GM23338 (cell line): ENCODE data around the gene AGFG2. TPM values are rescaled to one million over a fixed set of nuclear protein-coding genes. Genes with fewer than 3 reads are reported as not detected.

ENCODE experiments used
- ATAC-seq: fragments of 200-7000 bp; cut with Tn5 transposase; 3 replicates; pipeline ENCODE4 v1.9.1; 2020
- DNase-seq: peaks from one replicate; pipeline ENCODE4 v3.0.0-alpha.2; 2015; ENCODE audit warnings: low spot score
- H2AFZ ChIP-seq: fragments of 200-600 bp; sonication (generic); 2 replicates; pipeline ENCODE4 v1.8.0; 2016; ENCODE audit warnings: antibody characterized with exemption, mild to moderate bottlenecking, moderate library complexity
- H3F3A ChIP-seq: fragments of 200-600 bp; sonication (generic); replicated peaks from 2 replicates; pipeline ENCODE4 v1.8.0; 2017; ENCODE audit warnings: antibody characterized with exemption, mixed run types, low read depth
- H3K27ac ChIP-seq: fragments of 200-600 bp; sonication (generic); 2 replicates; pipeline ENCODE4 v1.6.1; 2016; ENCODE audit warnings: low read depth
- H3K27me3 ChIP-seq: fragments of 200-600 bp; sonication (generic); 2 replicates; pipeline ENCODE4 v1.8.0; 2016; ENCODE audit warnings: mild to moderate bottlenecking, mixed run types, moderate library complexity; ENCODE audit not compliant: insufficient read depth
- H3K36me3 ChIP-seq: fragments of 200-600 bp; sonication (generic); 2 replicates; pipeline ENCODE4 v1.8.0; 2016; ENCODE audit warnings: mild to moderate bottlenecking; ENCODE audit not compliant: insufficient read depth
- H3K4me1 ChIP-seq: fragments of 200-600 bp; sonication (generic); 2 replicates; pipeline ENCODE4 v1.8.0; 2016; ENCODE audit warnings: mild to moderate bottlenecking, moderate library complexity; ENCODE audit not compliant: insufficient read depth
- H3K4me2 ChIP-seq: fragments of 200-600 bp; sonication (generic); 2 replicates; pipeline ENCODE4 v1.7.1; 2017; ENCODE audit warnings: mixed run types
- H3K4me3 ChIP-seq: fragments of 200-600 bp; sonication (generic); 2 replicates; pipeline ENCODE4 v1.6.1; 2016; ENCODE audit warnings: mixed run types
- H3K79me2 ChIP-seq: fragments of 200-600 bp; sonication (generic); replicated peaks from 2 replicates; pipeline ENCODE4 v1.8.0; 2017; ENCODE audit warnings: mild to moderate bottlenecking; ENCODE audit not compliant: insufficient read depth
- H3K9me2 ChIP-seq: fragments of 200-600 bp; sonication (generic); 2 replicates; pipeline ENCODE4 v1.8.0; 2017; ENCODE audit not compliant: insufficient read depth
- H4K20me1 ChIP-seq: fragments of 200-600 bp; sonication (generic); replicated peaks from 2 replicates; pipeline ENCODE4 v1.8.0; 2017; ENCODE audit warnings: mild to moderate bottlenecking; ENCODE audit not compliant: insufficient read depth
- H3K27ac Mint-ChIP-seq: 2 replicates; pipeline ENCODE4 v1.8.0; 2020; ENCODE audit warnings: inconsistent platforms, mild to moderate bottlenecking, moderate library complexity, mixed read lengths
- H3K27me3 Mint-ChIP-seq: 3 replicates; pipeline ENCODE4 v1.8.0; 2022; ENCODE audit warnings: low read depth, mild to moderate bottlenecking, moderate library complexity, mixed read lengths, inconsistent platforms; ENCODE audit not compliant: insufficient read depth, poor library complexity
- H3K36me3 Mint-ChIP-seq: 3 replicates; pipeline ENCODE4 v1.8.0; 2021; ENCODE audit warnings: low read depth, mild to moderate bottlenecking, inconsistent platforms, moderate library complexity, mixed read lengths
- H3K4me1 Mint-ChIP-seq: 3 replicates; pipeline ENCODE4 v1.8.0; 2020; ENCODE audit warnings: mild to moderate bottlenecking, inconsistent platforms, mixed read lengths
- H3K4me3 Mint-ChIP-seq: 3 replicates; pipeline ENCODE4 v1.8.0; 2021; ENCODE audit warnings: moderate library complexity, mild to moderate bottlenecking, inconsistent platforms, mixed read lengths
- H3K9me3 Mint-ChIP-seq: 3 replicates; pipeline ENCODE4 v1.8.0; 2020; ENCODE audit warnings: moderate library complexity, mild to moderate bottlenecking, inconsistent platforms, mixed read lengths
- CREB1 ChIP-seq: fragments of 250-450 bp; sonication (Bioruptor Pico); IDR thresholded peaks from 2 replicates; pipeline ENCODE4 v1.5.0; 2020; ENCODE audit warnings: low read depth, mild to moderate bottlenecking, moderate library complexity
- EZH2 ChIP-seq: fragments of 200-600 bp; sonication (generic); IDR thresholded peaks from one replicate; pipeline ENCODE4 v1.8.0; 2017; ENCODE audit warnings: antibody characterized with exemption, mild to moderate bottlenecking, low read depth; ENCODE audit not compliant: unreplicated experiment
- EZH2phosphoT487 ChIP-seq: fragments of 200-600 bp; sonication (generic); IDR thresholded peaks from one replicate; pipeline ENCODE4 v1.8.1; 2018; ENCODE audit warnings: antibody characterized with exemption; ENCODE audit not compliant: unreplicated experiment
- JUNB ChIP-seq: IDR thresholded peaks from one replicate; pipeline ENCODE4 v1.6.1; 2016; ENCODE audit warnings: antibody characterized with exemption; ENCODE audit not compliant: unreplicated experiment
- NANOG ChIP-seq: IDR thresholded peaks from 2 replicates; pipeline ENCODE4 v1.6.1; 2016; ENCODE audit warnings: antibody characterized with exemption, borderline replicate concordance
- POLR2AphosphoS5 ChIP-seq: IDR thresholded peaks from 2 replicates; pipeline ENCODE4 v1.6.1; 2016; ENCODE audit warnings: antibody characterized with exemption, low read depth
- STAT1 ChIP-seq: IDR thresholded peaks from one replicate; pipeline ENCODE4 v1.6.1; 2016; ENCODE audit warnings: antibody characterized with exemption; ENCODE audit not compliant: unreplicated experiment
- polyA plus RNA-seq: library from polyadenylated mRNA; unstranded; fragments of >200 nt; fragmentation: Nextera tagmentation; extraction: Ambion mirVana; gene quantifications from 2 replicates; pipeline ENCODE4 v1.2.1, GENCODE V29; 2016
- total RNA-seq: library from RNA; depleted of rRNA; stranded (reverse); fragments of >200 nt; shearing (Covaris generic); gene quantifications from 2 replicates; pipeline ENCODE4 v1.2.3, GENCODE V29; 2014
- TF ChIP-seq, protein P1 (sequence below), 2 experiments: fragments of 200-600 bp in 1 of 2; sonication (generic) in 1 of 2; conservative IDR thresholded peaks; 2 replicates each; pipeline versions ENCODE4 v1.5.1 to v1.6.1; 2016 to 2017; ENCODE audit warnings: antibody characterized with exemption in 2 of 2, low read depth in 2 of 2, mild to moderate bottlenecking in 2 of 2, moderate library complexity in 1 of 2
- TF ChIP-seq, protein P2 (sequence below): fragments of 250-450 bp; sonication (Bioruptor Pico); IDR thresholded peaks from 2 replicates; pipeline ENCODE4 v1.5.0; 2020; ENCODE audit warnings: mild to moderate bottlenecking, moderate library complexity
- TF ChIP-seq, protein P3 (sequence below): IDR thresholded peaks from one replicate; pipeline ENCODE4 v1.6.1; 2018; ENCODE audit warnings: antibody characterized with exemption; ENCODE audit not compliant: unreplicated experiment

The AGFG2 gene
- total and polyA plus RNA-seq, 2 experiments from 2014 or later: 2.3 to 8.9 TPM

DNA sequence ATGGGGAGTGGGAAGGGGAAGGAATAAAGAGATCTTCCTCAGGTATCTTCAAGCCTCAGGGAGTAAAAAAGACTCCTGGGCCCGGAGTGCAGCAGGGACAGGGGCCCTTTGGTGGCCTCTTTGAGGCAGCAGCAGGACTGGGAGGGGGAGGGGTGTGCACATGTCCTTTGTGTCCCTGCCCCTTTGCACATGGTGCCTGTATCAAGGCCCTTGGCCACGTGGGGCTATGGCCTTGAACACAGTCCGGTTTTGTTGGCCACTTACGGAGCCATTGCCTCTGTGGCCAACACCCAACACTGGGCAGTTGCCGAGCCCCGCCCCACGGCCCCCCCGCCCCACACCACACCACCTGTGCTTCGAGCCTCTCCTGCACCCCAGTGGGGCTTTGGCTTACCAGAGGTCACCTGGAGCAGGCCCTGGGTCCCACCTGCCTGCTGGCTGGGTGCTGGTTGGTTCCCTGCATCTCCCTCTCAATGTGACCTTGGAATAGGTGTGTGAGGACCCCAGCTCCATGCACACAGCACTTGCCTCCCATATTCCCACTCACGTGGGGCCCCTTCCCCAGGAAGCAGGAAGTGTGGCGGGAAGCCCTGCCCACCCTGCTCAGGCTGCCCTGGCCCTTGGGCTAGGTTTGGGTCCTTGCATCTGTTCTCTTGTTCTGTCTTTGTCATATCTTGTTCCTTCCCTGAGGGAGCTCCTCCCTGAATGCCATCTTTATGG, 29.3 kb downstream of the AGFG2 start (continued):
- TF ChIP-seq STAT1: no peak
- TF ChIP-seq EZH2: no peak
- TF ChIP-seq, protein P1, sequence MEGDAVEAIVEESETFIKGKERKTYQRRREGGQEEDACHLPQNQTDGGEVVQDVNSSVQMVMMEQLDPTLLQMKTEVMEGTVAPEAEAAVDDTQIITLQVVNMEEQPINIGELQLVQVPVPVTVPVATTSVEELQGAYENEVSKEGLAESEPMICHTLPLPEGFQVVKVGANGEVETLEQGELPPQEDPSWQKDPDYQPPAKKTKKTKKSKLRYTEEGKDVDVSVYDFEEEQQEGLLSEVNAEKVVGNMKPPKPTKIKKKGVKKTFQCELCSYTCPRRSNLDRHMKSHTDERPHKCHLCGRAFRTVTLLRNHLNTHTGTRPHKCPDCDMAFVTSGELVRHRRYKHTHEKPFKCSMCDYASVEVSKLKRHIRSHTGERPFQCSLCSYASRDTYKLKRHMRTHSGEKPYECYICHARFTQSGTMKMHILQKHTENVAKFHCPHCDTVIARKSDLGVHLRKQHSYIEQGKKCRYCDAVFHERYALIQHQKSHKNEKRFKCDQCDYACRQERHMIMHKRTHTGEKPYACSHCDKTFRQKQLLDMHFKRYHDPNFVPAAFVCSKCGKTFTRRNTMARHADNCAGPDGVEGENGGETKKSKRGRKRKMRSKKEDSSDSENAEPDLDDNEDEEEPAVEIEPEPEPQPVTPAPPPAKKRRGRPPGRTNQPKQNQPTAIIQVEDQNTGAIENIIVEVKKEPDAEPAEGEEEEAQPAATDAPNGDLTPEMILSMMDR (conservative IDR thresholded peaks at IDR 0.05; ENCODE audit: low read depth in 2 of 2): no peak
- no peak for TF ChIP-seq POLR2AphosphoS5
- TF ChIP-seq JUNB: no peak
- TF ChIP-seq NANOG: no peak
- no peak for TF ChIP-seq CREB1 (CRISPR knock-in tag)

DNA sequence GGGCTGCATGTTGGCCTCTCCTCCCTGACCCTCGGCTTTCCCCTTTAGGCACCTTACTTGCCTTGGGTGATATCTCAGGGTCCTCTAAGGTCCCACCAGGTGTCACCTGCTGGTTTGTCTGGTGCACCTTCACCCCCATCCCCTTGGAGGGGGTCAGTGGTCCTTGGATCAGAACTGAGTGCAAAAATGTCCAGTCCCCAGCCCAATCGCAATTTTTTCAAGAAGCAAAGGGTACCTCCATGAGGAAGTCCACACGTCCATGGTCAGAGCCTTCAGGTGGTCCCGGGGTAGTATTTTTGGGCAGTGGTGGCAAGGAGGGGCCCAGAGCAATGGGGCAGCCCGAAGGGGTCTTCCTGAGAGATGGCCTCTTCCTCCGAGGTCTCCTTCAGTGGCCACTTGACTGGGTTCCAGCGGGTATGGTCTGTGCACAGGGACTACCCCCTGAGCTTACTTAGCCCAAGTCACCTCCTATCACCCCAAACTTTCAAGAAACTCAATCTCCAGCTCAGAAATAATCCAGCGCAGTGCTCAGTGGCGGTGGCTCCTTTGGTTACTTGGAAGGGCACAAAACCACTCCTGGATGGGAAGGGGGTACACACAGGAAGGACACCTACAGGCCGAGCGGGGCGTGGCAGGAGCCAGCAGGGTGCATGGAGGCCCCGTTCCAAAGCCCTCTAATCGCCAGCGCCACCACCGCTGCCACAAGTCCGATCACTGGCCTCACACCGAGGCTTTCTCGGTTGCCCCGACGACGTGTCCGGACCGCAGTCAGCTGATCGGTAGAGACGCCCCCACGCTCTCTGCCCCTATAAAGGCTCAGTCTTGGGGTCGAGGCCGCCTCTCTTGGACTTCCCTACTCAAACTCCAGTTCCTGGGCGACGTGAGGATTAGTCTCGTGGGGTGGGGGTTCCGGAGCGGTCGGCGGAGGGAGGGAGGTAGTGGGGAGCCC, 30.2 kb downstream of the AGFG2 start:
- H3K27ac ChIP-seq: no peak overlapping the region
- no peaks in the 10 kb centered on the region for H4K20me1 ChIP-seq
- peaks cover 47% of the 10 kb centered on the region for H3K4me1 Mint-ChIP-seq
- peak overlapping the region; percentile 89 for H3K4me2 ChIP-seq
- no peaks in the 10 kb centered on the region for H3K36me3 ChIP-seq
- H3K4me3 Mint-ChIP-seq: peak overlapping the region; percentile 67
- DNase-seq (peak; percentile 96), ATAC-seq (peak; percentile 56)
- H3K27me3 Mint-ChIP-seq: peaks cover 34% of the 10 kb centered on the region
- H3F3A ChIP-seq: peaks cover 12% of the 10 kb centered on the region; the same call in 1 of the 2 replicates
- H3K4me1 ChIP-seq: peaks cover 36% of the 10 kb centered on the region
- no peaks in the 10 kb centered on the region for H3K9me3 Mint-ChIP-seq
- peak overlapping the region; percentile 74 for H3K4me3 ChIP-seq
- peak overlapping the region; percentile 80; the same call in 1 of the 2 replicates for H2AFZ ChIP-seq
- H3K27ac Mint-ChIP-seq: no peak overlapping the region
- peaks cover 4% of the 10 kb centered on the region for H3K36me3 Mint-ChIP-seq
- peaks cover 13% of the 10 kb centered on the region; the same call in 1 of the 2 replicates for H3K27me3 ChIP-seq
- H3K9me2 ChIP-seq: no peaks in the 10 kb centered on the region
- H3K79me2 ChIP-seq: no peaks in the 10 kb centered on the region
- TF ChIP-seq, protein P2, sequence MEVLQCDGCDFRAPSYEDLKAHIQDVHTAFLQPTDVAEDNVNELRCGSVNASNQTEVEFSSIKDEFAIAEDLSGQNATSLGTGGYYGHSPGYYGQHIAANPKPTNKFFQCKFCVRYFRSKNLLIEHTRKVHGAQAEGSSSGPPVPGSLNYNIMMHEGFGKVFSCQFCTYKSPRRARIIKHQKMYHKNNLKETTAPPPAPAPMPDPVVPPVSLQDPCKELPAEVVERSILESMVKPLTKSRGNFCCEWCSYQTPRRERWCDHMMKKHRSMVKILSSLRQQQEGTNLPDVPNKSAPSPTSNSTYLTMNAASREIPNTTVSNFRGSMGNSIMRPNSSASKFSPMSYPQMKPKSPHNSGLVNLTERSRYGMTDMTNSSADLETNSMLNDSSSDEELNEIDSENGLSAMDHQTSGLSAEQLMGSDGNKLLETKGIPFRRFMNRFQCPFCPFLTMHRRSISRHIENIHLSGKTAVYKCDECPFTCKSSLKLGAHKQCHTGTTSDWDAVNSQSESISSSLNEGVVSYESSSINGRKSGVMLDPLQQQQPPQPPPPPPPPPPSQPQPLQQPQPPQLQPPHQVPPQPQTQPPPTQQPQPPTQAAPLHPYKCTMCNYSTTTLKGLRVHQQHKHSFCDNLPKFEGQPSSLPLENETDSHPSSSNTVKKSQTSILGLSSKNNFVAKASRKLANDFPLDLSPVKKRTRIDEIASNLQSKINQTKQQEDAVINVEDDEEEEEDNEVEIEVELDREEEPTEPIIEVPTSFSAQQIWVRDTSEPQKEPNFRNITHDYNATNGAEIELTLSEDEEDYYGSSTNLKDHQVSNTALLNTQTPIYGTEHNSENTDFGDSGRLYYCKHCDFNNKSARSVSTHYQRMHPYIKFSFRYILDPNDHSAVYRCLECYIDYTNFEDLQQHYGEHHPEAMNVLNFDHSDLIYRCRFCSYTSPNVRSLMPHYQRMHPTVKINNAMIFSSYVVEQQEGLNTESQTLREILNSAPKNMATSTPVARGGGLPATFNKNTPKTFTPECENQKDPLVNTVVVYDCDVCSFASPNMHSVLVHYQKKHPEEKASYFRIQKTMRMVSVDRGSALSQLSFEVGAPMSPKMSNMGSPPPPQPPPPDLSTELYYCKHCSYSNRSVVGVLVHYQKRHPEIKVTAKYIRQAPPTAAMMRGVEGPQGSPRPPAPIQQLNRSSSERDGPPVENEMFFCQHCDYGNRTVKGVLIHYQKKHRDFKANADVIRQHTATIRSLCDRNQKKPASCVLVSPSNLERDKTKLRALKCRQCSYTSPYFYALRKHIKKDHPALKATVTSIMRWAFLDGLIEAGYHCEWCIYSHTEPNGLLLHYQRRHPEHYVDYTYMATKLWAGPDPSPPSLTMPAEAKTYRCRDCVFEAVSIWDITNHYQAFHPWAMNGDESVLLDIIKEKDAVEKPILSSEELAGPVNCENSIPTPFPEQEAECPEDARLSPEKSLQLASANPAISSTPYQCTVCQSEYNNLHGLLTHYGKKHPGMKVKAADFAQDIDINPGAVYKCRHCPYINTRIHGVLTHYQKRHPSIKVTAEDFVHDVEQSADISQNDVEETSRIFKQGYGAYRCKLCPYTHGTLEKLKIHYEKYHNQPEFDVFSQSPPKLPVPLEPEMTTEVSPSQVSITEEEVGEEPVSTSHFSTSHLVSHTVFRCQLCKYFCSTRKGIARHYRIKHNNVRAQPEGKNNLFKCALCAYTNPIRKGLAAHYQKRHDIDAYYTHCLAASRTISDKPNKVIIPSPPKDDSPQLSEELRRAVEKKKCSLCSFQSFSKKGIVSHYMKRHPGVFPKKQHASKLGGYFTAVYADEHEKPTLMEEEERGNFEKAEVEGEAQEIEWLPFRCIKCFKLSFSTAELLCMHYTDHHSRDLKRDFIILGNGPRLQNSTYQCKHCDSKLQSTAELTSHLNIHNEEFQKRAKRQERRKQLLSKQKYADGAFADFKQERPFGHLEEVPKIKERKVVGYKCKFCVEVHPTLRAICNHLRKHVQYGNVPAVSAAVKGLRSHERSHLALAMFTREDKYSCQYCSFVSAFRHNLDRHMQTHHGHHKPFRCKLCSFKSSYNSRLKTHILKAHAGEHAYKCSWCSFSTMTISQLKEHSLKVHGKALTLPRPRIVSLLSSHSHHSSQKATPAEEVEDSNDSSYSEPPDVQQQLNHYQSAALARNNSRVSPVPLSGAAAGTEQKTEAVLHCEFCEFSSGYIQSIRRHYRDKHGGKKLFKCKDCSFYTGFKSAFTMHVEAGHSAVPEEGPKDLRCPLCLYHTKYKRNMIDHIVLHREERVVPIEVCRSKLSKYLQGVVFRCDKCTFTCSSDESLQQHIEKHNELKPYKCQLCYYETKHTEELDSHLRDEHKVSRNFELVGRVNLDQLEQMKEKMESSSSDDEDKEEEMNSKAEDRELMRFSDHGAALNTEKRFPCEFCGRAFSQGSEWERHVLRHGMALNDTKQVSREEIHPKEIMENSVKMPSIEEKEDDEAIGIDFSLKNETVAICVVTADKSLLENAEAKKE (CRISPR knock-in tag): no peak
- no peak for TF ChIP-seq STAT1
- TF ChIP-seq, protein P3, sequence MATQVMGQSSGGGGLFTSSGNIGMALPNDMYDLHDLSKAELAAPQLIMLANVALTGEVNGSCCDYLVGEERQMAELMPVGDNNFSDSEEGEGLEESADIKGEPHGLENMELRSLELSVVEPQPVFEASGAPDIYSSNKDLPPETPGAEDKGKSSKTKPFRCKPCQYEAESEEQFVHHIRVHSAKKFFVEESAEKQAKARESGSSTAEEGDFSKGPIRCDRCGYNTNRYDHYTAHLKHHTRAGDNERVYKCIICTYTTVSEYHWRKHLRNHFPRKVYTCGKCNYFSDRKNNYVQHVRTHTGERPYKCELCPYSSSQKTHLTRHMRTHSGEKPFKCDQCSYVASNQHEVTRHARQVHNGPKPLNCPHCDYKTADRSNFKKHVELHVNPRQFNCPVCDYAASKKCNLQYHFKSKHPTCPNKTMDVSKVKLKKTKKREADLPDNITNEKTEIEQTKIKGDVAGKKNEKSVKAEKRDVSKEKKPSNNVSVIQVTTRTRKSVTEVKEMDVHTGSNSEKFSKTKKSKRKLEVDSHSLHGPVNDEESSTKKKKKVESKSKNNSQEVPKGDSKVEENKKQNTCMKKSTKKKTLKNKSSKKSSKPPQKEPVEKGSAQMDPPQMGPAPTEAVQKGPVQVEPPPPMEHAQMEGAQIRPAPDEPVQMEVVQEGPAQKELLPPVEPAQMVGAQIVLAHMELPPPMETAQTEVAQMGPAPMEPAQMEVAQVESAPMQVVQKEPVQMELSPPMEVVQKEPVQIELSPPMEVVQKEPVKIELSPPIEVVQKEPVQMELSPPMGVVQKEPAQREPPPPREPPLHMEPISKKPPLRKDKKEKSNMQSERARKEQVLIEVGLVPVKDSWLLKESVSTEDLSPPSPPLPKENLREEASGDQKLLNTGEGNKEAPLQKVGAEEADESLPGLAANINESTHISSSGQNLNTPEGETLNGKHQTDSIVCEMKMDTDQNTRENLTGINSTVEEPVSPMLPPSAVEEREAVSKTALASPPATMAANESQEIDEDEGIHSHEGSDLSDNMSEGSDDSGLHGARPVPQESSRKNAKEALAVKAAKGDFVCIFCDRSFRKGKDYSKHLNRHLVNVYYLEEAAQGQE: no peak
- TF ChIP-seq EZH2phosphoT487: no peak
